Measurements from ENCODE around the gene ADAM10.

- TF ChIP-seq CTCF (IDR thresholded peaks at IDR 0.05; ENCODE audit: insufficient read depth, low read length) (no peak), SPI1 (IDR thresholded peaks at IDR 0.05; ENCODE audit: borderline replicate concordance, low read depth) (no peak), GABPA (IDR thresholded peaks at IDR 0.05; ENCODE audit: low read depth) (no peak)
Observed at GRCh38 chr15:58775402-58775801, 25.9 kb upstream of the ADAM10 start.

Data from HL-60 (cell line).